ENCODE data around the gene CDH4. TPM values are rescaled to one million over a fixed set of nuclear protein-coding genes. Genes with fewer than 3 reads are reported as not detected.

The CDH4 gene
- total RNA-seq, 1 donor from 2014 or later, result 39.7 TPM

DNA sequence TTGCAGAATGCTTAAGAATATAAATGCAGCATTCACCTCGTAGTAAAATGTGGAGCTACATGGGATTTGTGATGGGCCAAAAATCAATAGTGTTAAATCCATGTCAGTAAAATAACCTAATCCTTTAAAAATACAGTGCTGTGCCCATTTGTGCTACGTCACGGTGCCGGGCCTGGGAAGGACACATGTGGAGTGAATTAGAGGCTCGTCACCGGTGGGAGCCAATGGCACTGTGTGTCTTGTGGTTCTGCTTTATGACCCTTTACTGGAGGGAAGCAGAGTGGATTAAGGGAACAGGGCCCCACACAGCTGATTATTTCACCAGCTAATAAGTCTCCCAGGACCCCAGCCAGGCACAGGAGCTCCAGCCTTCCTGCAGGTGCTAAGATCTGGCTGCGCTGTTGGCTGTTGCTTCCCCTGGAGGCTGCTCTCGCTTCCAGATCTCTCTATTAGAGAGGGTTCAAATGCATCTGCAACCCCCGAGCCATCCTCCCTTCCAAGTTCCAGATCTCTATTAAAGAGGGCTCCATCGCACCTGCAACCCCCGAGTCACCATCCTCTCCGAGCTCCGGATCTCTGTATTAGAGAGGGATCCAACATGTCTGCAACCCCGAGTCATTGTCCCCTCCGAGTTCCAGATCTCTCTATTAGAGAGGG, 405.8 kb downstream of the CDH4 start:
- TF ChIP-seq, protein P1, sequence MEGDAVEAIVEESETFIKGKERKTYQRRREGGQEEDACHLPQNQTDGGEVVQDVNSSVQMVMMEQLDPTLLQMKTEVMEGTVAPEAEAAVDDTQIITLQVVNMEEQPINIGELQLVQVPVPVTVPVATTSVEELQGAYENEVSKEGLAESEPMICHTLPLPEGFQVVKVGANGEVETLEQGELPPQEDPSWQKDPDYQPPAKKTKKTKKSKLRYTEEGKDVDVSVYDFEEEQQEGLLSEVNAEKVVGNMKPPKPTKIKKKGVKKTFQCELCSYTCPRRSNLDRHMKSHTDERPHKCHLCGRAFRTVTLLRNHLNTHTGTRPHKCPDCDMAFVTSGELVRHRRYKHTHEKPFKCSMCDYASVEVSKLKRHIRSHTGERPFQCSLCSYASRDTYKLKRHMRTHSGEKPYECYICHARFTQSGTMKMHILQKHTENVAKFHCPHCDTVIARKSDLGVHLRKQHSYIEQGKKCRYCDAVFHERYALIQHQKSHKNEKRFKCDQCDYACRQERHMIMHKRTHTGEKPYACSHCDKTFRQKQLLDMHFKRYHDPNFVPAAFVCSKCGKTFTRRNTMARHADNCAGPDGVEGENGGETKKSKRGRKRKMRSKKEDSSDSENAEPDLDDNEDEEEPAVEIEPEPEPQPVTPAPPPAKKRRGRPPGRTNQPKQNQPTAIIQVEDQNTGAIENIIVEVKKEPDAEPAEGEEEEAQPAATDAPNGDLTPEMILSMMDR (IDR thresholded peaks at IDR 0.05; ENCODE audit: insufficient read depth, low read length, poor library complexity, severe bottlenecking), result no peak
- no peaks in the 10 kb centered on the region for H3K36me3 ChIP-seq (ENCODE audit: control insufficient read depth, insufficient read depth, low read length)
- no peaks in the 10 kb centered on the region for H3K27me3 ChIP-seq (ENCODE audit: control insufficient read depth, insufficient read depth, low read length)
- no peak for DNase-seq (ENCODE audit: low read depth)
- no peak overlapping the region for H3K4me3 ChIP-seq (ENCODE audit: low read depth, low read length)

DNA sequence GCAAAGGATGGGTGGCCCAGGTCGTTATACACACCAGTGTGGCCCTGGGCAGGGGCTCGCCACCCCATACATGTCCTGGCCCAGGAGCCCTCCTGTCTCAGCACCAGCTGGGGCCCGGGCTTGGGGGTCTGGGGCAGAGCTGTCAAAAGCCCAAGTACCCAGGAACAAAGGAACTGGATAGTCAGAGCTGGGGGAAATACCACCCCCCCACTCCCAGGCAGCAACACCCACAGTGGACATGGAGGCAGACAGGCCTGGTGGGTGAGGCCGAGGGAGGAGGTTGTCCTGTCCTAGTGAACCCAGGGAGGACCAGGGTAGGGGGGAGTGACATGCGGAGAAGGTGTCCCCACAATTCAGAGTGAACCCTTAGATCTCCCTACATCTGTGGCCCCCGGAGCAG, 406.5 kb downstream of the CDH4 start:
- H3K27me3 ChIP-seq (ENCODE audit: control insufficient read depth, insufficient read depth, low read length), result no peaks in the 10 kb centered on the region
- no peak overlapping the region for H3K4me3 ChIP-seq (ENCODE audit: low read depth, low read length)
- no peaks in the 10 kb centered on the region for H3K36me3 ChIP-seq (ENCODE audit: control insufficient read depth, insufficient read depth, low read length)
- no peak for DNase-seq (ENCODE audit: low read depth)
- TF ChIP-seq, protein P1 (IDR thresholded peaks at IDR 0.05; ENCODE audit: insufficient read depth, low read length, poor library complexity, severe bottlenecking), result no peak

DNA sequence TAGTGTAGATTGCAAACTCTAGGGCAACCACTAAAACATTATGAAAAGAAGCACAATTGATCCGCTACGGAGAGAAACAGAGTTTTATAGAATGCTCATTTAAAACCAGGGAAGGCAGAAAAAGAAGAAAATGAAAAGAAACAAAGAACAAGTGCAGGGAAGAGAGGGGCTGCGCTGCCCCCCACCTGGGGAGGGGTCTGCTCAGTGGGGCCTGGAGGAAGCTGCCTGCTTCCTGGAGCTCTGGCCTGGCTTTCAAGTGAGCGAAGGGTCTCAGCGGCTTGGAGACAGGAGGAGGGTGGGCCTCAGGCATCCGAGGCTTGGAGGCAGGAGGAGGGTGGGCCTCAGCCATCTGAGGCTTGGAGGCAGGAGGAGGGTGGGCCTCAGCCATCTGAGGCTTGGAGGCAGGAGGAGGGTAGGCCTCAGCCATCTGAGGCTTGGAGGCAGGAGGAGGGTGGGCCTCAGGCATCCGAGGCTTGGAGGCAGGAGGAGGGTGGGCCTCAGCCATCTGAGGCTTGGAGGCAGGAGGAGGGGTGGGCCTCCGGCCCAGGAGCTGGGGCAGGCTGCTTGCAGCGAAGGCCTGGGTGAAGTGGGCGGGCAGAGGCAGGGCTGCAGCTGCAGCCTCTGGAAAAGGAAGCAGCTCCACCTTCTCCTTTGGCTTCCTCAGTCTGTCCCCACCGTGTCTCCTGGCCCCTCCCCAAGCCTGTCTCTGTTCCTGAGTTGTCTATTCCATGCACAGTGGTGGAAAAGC, 407.4 kb downstream of the CDH4 start:
- DNase-seq (ENCODE audit: low read depth), result no peak
- Histone ChIP-seq H3K36me3 (ENCODE audit: control insufficient read depth, insufficient read depth, low read length) (no peaks in the 10 kb centered on the region), H3K27me3 (ENCODE audit: control insufficient read depth, insufficient read depth, low read length) (no peaks in the 10 kb centered on the region), H3K4me3 (ENCODE audit: low read depth, low read length) (no peak overlapping the region)
- TF ChIP-seq, protein P1 (IDR thresholded peaks at IDR 0.05; ENCODE audit: insufficient read depth, low read length, poor library complexity, severe bottlenecking), result no peak

DNA sequence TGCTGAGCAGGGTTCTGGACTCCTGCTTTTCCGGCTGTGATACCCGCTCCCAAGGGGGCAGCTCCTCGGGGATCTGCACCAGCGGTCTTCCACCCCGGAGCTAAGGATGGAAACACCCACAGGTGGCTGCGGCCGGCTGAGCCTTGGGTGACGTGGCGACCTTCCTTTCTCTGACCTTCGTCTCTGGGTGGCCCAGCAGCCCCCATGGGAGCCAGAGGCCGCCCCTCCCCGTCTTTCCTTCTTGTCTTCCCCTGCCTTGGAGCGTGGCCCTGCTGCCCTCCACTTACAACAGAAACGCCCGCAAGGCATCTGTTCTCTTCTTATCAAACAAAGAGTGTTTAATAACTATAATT, 407.9 kb downstream of the CDH4 start:
- Histone ChIP-seq H3K27me3 (ENCODE audit: control insufficient read depth, insufficient read depth, low read length) (no peaks in the 10 kb centered on the region), H3K4me3 (ENCODE audit: low read depth, low read length) (no peak overlapping the region), H3K36me3 (ENCODE audit: control insufficient read depth, insufficient read depth, low read length) (no peaks in the 10 kb centered on the region)
- TF ChIP-seq, protein P1 (IDR thresholded peaks at IDR 0.05; ENCODE audit: insufficient read depth, low read length, poor library complexity, severe bottlenecking), result no peak
- DNase-seq (ENCODE audit: low read depth), result no peak

DNA sequence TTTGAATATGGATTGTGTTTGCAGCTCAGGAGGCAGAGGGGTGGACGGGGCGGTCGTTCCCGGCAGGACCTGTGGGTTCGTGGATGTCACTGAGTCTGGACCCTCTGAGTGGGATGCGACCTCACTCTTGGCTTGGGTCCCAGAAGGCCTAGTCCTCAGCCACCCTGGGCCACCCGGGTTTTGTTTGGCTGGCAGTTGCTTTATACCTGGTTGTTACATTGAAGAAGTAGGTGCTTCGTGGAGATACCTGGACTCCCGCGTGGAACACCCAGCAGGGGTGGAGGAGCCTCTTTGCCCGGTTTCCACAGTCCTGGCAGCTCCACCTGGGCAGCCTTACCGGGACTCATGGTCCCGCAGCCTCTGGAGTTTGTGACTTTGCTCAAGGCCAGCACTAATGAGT, 408.5 kb downstream of the CDH4 start:
- Histone ChIP-seq H3K36me3 (ENCODE audit: control insufficient read depth, insufficient read depth, low read length) (no peaks in the 10 kb centered on the region), H3K4me3 (ENCODE audit: low read depth, low read length) (no peak overlapping the region), H3K27me3 (ENCODE audit: control insufficient read depth, insufficient read depth, low read length) (no peaks in the 10 kb centered on the region)
- DNase-seq (ENCODE audit: low read depth), result no peak
- TF ChIP-seq, protein P1 (IDR thresholded peaks at IDR 0.05; ENCODE audit: insufficient read depth, low read length, poor library complexity, severe bottlenecking), result no peak
